ENCODE results near the gene LARGE2.

LARGE2 gene

DNA sequence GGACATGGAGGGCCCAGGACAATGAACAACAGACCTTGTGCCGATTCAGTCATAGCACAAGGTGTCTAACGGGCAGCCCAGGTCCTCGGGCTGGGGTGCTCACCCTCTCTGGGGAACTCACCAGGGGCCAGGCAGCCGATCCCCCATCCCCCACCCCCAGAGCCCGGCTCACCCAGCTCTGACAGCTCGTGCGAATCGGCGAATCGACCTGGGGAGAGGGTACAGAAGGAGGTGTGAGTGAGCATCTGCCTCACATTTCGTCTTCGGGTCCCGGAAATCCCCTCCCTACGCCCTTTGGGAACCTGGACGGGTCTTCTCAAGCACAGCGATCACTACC lies 5.2 kb upstream of the LARGE2 start:
- DNase-seq (ENCODE audit: low spot score), result no peak

DNA sequence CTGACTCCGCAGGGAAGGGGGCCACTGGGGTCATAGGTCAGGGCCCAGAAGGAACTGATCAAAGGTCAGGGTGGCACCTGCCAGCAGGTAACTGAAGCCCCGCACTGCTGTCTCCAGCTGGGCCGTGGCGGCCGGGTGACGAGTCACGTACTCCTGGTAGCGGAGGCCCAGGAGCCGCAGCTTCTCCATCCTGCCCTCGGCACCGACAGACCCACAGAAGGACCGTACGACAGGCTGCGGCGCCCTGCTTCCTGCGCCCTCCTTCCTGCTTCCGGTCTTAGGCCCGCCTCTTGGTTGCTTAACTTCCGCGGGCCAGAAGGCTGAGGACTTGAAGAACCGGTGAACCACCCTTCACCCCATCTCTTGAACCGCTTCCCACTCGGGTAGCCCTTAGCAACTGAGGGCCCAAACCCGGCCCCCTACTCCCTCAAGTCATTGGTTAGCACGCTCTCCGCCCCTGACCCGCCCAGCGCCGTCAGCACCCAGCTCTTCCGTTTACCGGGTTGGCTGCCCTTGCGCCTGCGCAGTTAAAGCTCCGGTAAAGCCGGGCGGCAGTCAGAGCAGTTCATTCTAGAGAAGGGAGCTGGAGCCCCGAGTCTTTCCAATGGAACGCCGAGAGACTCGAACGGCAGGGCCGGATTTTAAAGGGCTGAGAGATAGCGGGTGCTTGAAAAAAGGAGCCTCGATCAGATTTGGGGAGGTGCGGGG lies 4.7 kb upstream of the LARGE2 start, which contains the start of gene PEX16:
Gene PEX16 (minus strand): TSS at position 255 of the 708 bp plus-strand sequence. CDS start 66 bp downstream, at position 189.
- peak; percentile 99 for DNase-seq (ENCODE audit: low spot score)

DNA sequence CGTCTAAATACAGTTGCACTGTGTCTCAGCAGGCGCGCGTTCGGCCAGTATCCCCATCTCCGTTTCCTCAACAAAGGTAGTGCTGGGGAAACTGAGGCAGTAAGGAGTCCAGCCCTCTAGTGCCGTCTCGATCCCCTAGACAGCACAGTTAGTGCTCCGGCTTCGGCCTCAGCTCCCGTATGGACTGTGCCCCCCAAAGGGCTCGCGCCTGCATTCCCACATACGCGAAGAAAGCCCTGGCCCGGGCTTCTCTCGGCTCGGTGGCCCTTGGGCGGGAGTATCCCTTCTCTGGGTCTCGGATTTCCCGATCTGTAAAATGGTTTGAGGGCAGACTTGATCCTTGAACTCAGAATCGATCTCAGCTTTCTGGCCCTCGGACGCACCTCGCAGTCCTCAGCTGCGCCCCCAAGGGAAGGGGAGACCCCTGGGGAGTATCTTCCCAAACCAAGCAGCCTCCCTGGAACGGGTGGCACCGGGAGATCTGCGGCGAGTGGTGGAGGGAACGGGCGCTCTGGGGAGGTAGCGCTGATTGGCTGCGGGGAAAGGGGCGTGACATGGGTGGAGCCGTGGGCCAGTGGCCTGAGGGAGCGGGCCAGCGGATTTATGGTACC lies 4.0 kb upstream of the LARGE2 start:
- peak; percentile 94 for DNase-seq (ENCODE audit: low spot score)

DNA sequence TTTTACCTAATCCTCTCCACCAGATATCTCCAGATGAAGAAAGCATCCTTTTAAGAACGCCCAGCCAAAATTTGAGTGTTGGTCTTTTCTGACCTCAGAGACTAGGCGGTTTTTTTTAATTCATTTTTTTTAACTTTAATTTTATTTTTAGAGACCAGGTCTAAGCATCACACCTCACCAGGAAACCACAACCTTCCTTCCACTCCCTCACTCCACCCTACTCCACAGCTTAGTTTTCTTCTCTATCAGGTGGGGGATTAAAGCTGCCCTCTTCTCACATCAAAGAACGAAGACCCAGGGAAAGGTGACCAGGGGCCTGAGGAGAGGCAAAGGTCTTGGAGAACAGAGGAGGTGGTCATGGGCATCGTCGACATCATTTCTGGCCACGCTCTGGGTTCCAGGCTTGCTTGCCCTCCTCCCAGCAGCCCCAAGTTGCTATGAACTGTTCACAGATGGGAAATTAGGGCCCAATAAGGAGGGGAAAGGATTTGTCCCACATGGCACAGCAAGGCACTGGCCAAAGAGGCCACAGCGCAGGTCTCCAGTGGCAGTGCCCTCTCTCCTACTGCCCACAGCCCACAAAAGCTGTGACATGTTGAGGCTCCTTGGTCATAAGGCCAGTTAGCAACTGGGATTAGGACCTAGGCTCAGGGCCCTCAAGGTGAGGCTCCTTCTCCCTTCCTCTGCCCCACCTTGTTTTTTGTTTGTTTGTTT lies 3.3 kb upstream of the LARGE2 start:
- DNase-seq (ENCODE audit: low spot score), result no peak

DNA sequence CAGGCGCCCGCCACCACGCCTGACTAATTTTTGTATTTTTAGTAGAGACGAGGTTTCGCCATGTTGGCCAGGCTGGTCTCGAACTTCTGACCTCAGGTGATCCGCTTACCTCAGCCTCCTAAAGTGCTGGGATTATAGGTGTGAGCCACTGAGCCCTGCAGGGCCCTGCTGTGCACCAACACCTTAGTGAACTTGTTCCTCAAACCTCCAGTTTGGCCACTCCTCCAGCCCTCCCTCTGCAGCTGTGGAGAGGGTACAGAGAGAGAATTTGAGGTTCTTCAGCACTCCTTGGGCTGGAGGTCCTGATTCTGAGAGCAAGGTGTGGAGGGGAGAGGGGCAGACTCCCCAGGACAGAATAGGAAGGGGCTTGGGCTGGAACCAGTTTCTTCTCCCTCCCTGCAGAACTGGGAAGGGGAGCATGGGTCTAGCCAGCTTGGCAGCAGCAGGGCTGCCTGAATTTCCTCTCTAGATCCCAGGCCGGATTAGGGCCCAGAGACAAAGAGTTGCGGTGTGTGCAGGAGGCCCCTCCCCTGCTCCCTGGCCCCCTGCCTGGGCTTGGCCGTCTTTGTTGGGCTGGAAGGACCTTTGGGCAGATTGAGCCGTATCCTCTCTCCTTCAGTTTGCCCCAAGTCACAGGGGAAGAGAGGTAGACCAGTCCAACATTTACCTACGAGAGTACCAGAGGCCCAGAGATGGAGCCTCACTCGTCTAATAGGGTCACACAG lies 2.5 kb upstream of the LARGE2 start:
- DNase-seq (ENCODE audit: low spot score), result no peak

DNA sequence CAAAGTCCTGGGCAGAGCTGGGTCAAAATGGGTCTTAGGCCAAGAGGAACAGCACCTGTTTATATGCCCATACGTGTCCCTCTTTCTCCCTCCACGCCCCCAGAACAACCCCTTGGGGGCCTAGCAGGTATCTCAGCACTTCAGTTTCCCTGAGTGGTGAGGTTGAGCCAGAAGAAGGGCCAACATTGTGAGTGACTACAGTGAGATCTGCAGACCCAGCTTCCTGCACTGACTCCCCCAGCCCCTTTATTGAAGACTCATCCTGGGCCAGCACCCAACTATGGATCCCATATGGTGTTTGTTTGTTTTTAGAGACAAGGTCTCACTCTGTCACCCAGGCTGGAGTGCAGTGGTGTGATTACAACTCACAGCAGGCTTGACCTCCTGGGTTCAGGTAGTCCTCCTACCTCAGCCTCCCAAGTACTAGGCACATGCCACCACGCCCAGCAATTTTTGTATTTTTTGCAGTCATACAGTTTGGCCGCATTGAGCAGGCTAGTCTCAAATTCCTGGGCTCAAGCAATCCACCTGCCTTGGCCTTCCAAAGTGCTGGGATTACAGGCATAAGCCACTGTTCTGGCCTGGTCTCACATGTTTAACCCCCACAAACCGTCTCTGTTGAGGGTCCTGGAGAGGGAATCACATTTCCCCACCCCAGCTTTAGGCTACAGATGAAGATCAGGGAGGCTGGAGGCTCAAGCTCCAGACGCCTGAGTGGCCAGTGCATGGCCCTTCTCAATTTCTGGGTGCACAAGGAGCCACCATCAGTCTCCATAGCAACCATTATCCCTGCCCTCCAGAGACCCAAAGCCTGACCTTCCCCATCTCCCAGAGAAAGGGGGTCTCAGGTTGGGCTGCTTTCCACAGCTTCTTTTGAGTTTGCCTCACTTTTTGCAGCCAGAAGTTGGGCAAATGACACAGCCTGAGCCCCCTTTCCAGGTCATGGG lies 1.7 kb upstream of the LARGE2 start:
- DNase-seq (ENCODE audit: low spot score), result no peak

DNA sequence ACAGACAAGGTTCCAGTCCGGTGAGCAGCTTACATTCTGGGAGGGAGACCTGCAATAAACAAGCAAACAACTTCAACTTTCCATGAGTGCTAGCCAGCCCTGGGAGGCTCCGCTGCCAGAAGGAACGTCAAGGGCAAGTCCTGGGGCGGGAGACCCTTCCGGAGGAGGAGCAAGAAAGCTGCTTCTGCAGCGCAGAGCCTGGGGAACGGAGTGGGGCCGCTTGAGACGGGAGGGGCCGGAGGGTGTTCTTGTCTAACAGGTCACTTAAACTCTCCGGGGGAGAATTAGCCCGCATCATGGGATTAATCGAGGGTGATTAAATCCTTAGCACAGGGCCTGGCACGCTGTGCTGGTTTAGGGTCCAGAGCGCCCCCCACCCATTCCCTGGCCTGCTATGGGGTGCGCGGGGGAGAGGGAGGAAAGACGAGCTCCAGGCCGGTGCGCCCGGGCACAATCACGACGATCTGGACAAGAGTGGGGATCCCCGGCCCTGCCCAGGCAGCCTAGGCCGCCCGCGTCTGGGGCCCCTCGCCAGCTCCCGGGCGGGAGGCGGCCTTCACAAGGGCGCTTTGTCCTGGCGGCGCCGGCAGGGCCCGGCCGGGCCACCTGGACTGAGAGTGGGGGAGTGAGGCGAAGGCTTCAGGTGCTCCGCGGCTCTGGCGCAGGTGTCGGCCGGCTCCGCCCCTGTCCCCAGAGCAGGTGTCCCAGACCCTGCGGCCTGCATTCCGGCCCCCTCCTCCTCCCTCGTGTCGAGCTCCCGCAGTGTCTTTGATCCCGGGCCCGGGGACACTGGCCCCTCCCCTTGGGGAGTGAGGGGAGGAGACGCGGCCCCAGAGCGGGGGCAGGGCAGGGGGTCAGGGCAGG lies 663 bp upstream of the LARGE2 start:
- no peak for DNase-seq (ENCODE audit: low spot score)

DNA sequence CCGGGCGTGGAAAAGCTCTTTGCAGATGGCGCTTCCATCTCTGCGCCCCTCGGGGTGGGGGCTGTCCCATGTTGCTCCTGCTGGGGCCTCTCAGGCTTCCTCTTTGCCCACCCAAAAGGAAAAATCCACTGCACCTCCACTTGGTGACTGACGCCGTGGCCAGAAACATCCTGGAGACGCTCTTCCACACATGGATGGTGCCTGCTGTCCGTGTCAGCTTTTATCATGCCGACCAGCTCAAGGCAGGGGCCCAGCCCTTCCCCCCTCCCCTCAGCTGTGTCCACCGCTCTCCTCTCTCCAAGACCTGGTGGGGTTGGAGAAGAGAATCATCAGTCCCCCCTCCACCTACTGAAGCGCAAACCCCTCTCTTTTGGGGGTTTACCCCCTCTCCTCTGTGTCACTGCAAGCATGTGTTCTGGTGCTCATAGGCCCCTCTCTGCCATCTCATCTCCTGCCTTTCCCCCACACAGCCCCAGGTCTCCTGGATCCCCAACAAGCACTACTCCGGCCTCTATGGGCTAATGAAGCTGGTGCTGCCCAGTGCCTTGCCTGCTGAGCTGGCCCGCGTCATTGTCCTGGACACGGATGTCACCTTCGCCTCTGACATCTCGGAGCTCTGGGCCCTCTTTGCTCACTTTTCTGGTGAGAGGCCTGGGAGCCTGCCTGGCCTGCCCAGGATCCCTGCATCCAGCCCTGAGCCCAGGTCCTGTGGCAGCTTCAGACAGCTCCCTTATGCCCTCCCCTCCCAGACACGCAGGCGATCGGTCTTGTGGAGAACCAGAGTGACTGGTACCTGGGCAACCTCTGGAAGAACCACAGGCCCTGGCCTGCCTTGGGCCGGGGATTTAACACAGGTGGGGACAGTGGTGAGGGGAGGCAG lies 1.8 kb downstream of the LARGE2 start:
- DNase-seq (ENCODE audit: low spot score), result no peak

DNA sequence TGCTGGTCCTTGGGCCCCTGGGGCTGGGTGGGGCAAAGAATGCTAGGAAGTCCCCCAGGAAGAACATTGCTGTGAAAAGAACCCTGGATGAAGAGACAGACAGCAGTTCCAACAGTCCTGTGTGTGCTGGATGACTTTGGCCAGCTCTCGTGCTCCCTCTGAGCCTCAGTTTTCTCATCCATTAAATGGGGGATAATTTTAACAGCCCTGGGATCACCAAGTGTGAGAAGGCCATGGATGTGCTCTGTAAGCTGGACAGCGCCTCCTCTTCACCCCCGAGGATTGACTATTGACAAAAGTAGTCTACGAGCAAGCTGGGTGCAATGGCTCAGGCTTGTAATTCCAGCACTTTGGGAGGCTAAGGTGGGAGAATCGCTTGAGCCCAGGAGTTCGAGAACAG lies 2.5 kb downstream of the LARGE2 start:
- DNase-seq (ENCODE audit: low spot score), result no peak

DNA sequence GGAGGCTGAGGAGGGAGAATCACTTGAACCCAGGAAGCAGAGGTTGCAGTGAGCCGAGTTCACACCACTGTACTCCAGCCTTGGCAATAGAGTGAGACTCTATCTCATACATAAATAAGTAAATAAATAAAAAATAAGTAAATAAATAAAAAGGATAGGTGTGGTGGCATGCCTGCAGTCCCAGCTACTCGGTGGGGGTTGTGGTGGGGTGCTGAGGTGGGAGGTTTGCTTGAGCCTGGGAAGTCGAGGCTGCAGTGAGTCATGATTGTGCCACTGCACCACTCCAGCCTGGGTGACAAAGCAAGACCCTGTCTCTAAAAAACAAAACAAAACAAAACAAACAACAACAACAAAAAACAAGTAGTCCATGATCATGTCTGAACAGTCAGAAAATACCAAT lies 3.1 kb downstream of the LARGE2 start:
- no peak for DNase-seq (ENCODE audit: low spot score)

DNA sequence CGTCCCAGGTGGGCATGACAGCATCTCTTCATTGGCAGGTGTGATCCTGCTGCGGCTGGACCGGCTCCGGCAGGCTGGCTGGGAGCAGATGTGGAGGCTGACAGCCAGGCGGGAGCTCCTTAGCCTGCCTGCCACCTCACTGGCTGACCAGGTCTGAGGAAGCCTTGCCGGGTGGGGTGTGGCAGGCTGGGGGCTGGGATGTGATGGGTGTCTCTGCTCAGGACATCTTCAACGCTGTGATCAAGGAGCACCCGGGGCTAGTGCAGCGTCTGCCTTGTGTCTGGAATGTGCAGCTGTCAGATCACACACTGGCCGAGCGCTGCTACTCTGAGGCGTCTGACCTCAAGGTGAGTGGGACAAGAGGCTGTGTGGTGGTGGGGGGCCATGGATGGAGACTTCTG lies 3.5 kb downstream of the LARGE2 start:
- DNase-seq (ENCODE audit: low spot score), result no peak

DNA sequence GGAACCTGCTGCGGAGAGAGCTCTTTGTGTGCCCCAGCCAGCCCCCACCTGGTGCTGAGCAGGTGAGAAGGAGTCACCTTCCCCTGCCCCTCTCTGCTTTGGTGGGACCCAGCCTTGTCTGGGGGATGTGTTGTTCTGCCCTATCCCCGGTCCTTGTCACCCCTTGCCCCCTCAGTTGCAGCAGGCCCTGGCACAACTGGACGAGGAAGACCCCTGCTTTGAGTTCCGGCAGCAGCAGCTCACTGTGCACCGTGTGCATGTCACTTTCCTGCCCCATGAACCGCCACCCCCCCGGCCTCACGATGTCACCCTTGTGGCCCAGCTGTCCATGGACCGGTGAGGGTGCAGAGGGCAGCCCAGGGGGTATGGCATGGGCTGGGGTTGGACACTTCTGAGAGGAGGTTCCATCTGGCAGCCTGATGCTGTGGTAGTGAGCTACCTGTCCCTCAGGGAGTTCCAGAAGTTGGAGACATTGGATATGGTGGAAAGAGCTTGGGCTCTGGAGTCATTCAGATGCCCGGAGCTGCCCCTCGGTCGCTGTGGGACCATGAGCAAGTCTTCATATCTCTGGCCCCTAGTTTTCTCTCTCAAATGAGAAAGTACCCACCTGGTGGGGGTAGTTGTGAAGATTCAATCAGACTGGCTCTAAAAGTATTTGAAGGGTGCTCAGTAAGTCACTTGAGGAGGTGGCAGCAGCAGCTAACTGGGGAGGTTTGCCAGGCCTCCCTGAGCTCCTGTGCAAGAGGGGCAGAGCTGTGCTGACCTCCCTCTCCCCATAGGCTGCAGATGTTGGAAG lies 4.3 kb downstream of the LARGE2 start:
- no peak for DNase-seq (ENCODE audit: low spot score)

DNA sequence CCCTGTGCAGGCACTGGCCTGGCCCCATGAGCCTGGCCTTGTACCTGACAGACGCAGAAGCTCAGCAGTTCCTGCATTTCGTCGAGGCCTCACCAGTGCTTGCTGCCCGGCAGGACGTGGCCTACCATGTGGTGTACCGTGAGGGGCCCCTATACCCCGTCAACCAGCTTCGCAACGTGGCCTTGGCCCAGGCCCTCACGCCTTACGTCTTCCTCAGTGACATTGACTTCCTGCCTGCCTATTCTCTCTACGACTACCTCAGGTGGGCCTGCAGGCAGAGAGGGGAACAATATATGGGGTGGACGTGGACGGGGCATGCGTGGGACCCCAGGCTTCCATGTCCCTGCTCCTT lies 4.9 kb downstream of the LARGE2 start:
- DNase-seq (ENCODE audit: low spot score), result no peak

DNA sequence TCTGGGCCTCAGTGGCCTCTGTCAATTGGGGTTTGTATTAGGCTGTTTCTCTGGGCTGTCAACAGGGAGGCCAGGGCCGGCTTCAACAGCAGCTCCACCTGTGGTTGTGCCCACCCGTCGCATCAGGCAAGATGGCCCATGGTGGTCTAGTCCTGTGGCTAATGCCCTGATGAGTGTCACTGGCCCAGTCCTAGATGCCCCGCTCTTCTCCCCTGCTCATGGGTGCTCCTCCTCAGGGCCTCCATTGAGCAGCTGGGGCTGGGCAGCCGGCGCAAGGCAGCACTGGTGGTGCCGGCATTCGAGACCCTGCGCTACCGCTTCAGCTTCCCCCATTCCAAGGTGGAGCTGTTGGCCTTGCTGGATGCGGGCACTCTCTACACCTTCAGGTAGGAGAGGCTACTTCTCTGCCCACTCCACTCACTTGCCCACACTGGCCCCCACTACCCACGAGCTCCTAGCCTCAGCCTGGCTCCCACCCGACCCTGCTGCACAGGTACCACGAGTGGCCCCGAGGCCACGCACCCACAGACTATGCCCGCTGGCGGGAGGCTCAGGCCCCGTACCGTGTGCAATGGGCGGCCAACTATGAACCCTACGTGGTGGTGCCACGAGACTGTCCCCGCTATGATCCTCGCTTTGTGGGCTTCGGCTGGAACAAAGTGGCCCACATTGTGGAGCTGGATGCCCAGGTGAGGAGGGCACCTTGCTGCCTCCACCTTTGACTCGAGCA lies 5.4 kb downstream of the LARGE2 start:
- no peak for DNase-seq (ENCODE audit: low spot score)

DNA sequence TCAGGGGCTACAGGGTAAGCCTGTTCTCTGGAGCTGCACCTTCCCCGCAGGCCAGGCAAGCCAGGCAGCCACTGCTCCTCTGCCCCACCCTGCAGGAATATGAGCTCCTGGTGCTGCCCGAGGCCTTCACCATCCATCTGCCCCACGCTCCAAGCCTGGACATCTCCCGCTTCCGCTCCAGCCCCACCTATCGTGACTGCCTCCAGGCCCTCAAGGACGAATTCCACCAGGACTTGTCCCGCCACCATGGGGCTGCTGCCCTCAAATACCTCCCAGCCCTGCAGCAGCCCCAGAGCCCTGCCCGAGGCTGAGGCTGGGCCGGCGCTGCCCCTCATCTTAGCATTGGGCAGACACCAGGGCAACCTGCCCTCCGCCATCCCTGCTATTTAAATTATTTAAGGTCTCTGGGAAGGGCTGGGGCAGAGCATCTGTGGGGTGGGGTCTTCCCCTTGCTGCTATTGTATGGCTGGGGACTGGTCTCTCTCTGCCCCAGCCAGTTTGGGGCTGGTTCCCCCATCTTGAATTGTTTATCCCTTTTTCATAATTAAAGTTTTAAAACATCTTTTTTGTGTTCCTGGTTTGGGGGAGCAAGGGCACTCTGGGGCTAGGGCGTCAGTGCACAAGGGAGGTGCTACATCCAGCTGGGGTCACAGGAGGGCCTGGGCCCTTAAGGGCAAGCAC lies 6.2 kb downstream of the LARGE2 start:
- no peak for DNase-seq (ENCODE audit: low spot score)

DNA sequence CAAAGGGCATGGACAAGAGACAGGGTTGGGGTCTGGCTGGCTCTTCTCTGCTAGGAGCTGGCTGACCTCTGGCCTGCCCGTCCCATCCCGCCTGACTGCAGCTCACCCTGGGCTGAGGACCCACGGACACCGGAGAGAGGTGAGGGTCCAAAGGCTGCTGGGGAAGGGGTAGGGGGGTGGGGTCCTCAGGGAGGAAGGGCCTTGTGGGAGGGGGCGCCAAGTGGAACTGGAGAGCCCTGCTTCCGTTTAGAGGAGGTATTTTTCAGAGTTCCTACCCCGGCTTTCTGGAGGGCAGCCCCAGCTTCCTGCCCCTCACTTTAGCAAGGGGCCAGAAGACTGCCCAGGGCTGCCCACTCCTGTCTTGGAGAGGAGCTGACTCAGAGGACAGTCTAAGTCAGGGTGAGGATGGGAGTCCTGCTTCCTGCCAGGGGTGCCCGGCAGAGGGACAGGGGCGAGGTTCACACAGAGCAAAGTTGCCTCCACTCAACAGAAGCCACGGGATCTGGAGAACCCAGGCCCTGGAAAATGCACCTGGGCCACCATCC lies 7.1 kb downstream of the LARGE2 start:
- no peak for DNase-seq (ENCODE audit: low spot score)
